ENCODE data around the gene MXD3.

DNA sequence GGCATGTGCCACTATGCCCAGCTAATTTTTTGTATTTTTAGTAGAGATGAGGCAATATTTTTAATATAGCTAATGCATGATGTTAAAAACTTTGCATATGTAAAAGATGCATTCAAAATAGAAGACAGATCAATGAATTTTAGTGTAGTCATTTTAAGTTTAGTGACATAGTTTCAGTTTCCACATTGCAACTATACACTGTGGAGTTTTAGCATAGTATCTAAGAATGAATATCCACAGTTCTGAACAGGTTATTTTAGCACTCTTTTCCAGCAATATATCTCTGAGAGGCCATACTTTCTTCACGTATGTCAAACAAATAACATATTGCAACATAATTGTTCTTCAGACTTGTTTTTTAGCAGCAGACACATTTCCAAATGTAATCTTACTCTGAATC lies 47.5 kb downstream of the MXD3 start:
- TF ChIP-seq, protein P1, sequence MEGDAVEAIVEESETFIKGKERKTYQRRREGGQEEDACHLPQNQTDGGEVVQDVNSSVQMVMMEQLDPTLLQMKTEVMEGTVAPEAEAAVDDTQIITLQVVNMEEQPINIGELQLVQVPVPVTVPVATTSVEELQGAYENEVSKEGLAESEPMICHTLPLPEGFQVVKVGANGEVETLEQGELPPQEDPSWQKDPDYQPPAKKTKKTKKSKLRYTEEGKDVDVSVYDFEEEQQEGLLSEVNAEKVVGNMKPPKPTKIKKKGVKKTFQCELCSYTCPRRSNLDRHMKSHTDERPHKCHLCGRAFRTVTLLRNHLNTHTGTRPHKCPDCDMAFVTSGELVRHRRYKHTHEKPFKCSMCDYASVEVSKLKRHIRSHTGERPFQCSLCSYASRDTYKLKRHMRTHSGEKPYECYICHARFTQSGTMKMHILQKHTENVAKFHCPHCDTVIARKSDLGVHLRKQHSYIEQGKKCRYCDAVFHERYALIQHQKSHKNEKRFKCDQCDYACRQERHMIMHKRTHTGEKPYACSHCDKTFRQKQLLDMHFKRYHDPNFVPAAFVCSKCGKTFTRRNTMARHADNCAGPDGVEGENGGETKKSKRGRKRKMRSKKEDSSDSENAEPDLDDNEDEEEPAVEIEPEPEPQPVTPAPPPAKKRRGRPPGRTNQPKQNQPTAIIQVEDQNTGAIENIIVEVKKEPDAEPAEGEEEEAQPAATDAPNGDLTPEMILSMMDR (IDR thresholded peaks at IDR 0.05) = no peak
- no peak for TF ChIP-seq POLR2A (IDR thresholded peaks at IDR 0.05)

Data from adrenal gland (tissue), 5 donors.